Smooth muscle cell (in vitro differentiated cells): ENCODE measurements around the gene WDR48. TPM values are rescaled to one million over a fixed set of nuclear protein-coding genes. Genes with fewer than 3 reads are reported as not detected.

ENCODE experiments used
- DNase-seq: peaks from one replicate; lab custom pipeline; 2025; ENCODE audit not compliant: unreplicated experiment; lab: John Stamatoyannopoulos, UW
- H2AFZ ChIP-seq: fragments of 200-600 bp; sonication (generic); 2 replicates; pipeline ENCODE4 v1.6.0; 2016; ENCODE audit warnings: antibody characterized with exemption, low read depth, mild to moderate bottlenecking
- H3F3A ChIP-seq: fragments of 200-600 bp; sonication (generic); 2 replicates; pipeline ENCODE4 v1.6.0; 2017; ENCODE audit warnings: antibody characterized with exemption, low read depth
- H3K27ac ChIP-seq: fragments of 200-600 bp; sonication (generic); 2 replicates; pipeline ENCODE4 v1.5.1; 2016; ENCODE audit warnings: low read depth, mild to moderate bottlenecking
- H3K27me3 ChIP-seq: fragments of 200-600 bp; sonication (generic); 2 replicates; pipeline ENCODE4 v1.6.1; 2016; ENCODE audit warnings: low read depth, mild to moderate bottlenecking
- H3K36me3 ChIP-seq: fragments of 200-600 bp; sonication (generic); 2 replicates; pipeline ENCODE4 v1.5.1; 2016; ENCODE audit warnings: low read depth
- H3K4me1 ChIP-seq: fragments of 200-600 bp; sonication (generic); 2 replicates; pipeline ENCODE4 v1.5.1; 2016; ENCODE audit warnings: low read depth
- H3K4me2 ChIP-seq: fragments of 200-600 bp; sonication (generic); 2 replicates; pipeline ENCODE4 v1.6.0; 2016; ENCODE audit warnings: mild to moderate bottlenecking
- H3K4me3 ChIP-seq: fragments of 200-600 bp; sonication (generic); 2 replicates; pipeline ENCODE4 v1.5.1; 2016; ENCODE audit warnings: mild to moderate bottlenecking
- H3K79me2 ChIP-seq: fragments of 200-600 bp; sonication (generic); 2 replicates; pipeline ENCODE4 v1.6.0; 2016; ENCODE audit warnings: low read depth, mild to moderate bottlenecking
- H3K9ac ChIP-seq: fragments of 200-600 bp; sonication (generic); 2 replicates; pipeline ENCODE4 v1.6.0; 2016; ENCODE audit warnings: low read depth
- H3K9me3 ChIP-seq: fragments of 200-600 bp; sonication (generic); replicated peaks from 2 replicates; pipeline ENCODE4 v1.5.1; 2016; ENCODE audit warnings: low read depth
- H4K20me1 ChIP-seq: fragments of 200-600 bp; sonication (generic); 2 replicates; pipeline ENCODE4 v1.6.0; 2016; ENCODE audit warnings: low read depth
- CTCF ChIP-seq: fragments of 200-600 bp; sonication (generic); IDR thresholded peaks from 2 replicates; pipeline ENCODE4 v1.5.1; 2017; ENCODE audit warnings: borderline replicate concordance, mild to moderate bottlenecking, antibody characterized with exemption; ENCODE audit not compliant: insufficient read depth, poor library complexity, severe bottlenecking
- WGBS: methylation state at CpG from one replicate; pipeline ENCODE4 v1.1.7; 2016; ENCODE audit warnings: low lambda C conversion rate; 5-methylcytosine and 5-hydroxymethylcytosine counted together
- polyA plus RNA-seq: library from polyadenylated mRNA; unstranded; fragments of >200 nt; fragmentation: Nextera tagmentation; extraction: Ambion mirVana; gene quantifications from 2 replicates; pipeline ENCODE4 v1.2.1, GENCODE V29; 2016
- total RNA-seq: library from RNA; depleted of rRNA; stranded (reverse); fragments of >200 nt; gene quantifications from 2 replicates; pipeline ENCODE4 v1.2.3, GENCODE V29; 2014

WDR48 gene
- total and polyA plus RNA-seq, 2 experiments from 2014 or later, result 26.9 to 34.6 TPM

- H3F3A ChIP-seq, result no peaks in the 10 kb centered on the region
- no peaks in the 10 kb centered on the region for H3K36me3 ChIP-seq
- no peak overlapping the region for H3K4me2 ChIP-seq
- no peaks in the 10 kb centered on the region for H4K20me1 ChIP-seq
- no peaks in the 10 kb centered on the region for H3K79me2 ChIP-seq
- no peak for TF ChIP-seq CTCF
- no peak overlapping the region for H3K4me3 ChIP-seq
- peaks cover 5% of the 10 kb centered on the region for H3K27me3 ChIP-seq
- 95% methylated on average over 6 of the region's 6 CpGs for WGBS
- H3K27ac ChIP-seq, result no peak overlapping the region
- H3K9me3 ChIP-seq, result no peaks in the 10 kb centered on the region
- H3K9ac ChIP-seq, result no peak overlapping the region
- no peak overlapping the region for H2AFZ ChIP-seq
- H3K4me1 ChIP-seq, result no peaks in the 10 kb centered on the region
- DNase-seq, result no peak
Measured at GRCh38 chr3:39025222-39025970, 26.4 kb upstream of the WDR48 start.

GRCh38 chr3:39028546-39028945, 23.3 kb upstream of the WDR48 start:
- Histone ChIP-seq H3K79me2 (no peaks in the 10 kb centered on the region), H3K4me1 (no peaks in the 10 kb centered on the region), H3K9me3 (no peaks in the 10 kb centered on the region), H3K4me3 (no peak overlapping the region), H3K36me3 (no peaks in the 10 kb centered on the region), H3K27me3 (peaks cover 5% of the 10 kb centered on the region), H3F3A (no peaks in the 10 kb centered on the region), H2AFZ (no peak overlapping the region), H4K20me1 (no peaks in the 10 kb centered on the region), H3K9ac (no peak overlapping the region), H3K27ac (no peak overlapping the region), H3K4me2 (no peak overlapping the region)
- TF ChIP-seq CTCF, result no peak
- 80% methylated on average over 3 of the region's 3 CpGs for WGBS
- DNase-seq, result no peak

- no peak for DNase-seq
- H3K79me2 ChIP-seq, result no peaks in the 10 kb centered on the region
- H3K4me3 ChIP-seq, result no peak overlapping the region
- no peak overlapping the region for H3K27ac ChIP-seq
- no peaks in the 10 kb centered on the region for H3K4me1 ChIP-seq
- H3F3A ChIP-seq, result no peaks in the 10 kb centered on the region
- H3K9ac ChIP-seq, result no peak overlapping the region
- no peaks in the 10 kb centered on the region for H4K20me1 ChIP-seq
- H3K36me3 ChIP-seq, result no peaks in the 10 kb centered on the region
- WGBS, result 74% methylated on average over 1 of the region's 1 CpG
- no peak overlapping the region for H3K4me2 ChIP-seq
- no peak overlapping the region for H2AFZ ChIP-seq
- H3K27me3 ChIP-seq, result peaks cover 5% of the 10 kb centered on the region
- no peak for TF ChIP-seq CTCF
- no peaks in the 10 kb centered on the region for H3K9me3 ChIP-seq
Measured at GRCh38 chr3:39029556-39029955, 22.3 kb upstream of the WDR48 start.

GRCh38 chr3:39038165-39038564, 13.7 kb upstream of the WDR48 start:
- Histone ChIP-seq H3K27me3 (peaks cover 3% of the 10 kb centered on the region), H2AFZ (no peak overlapping the region), H3K9me3 (peaks cover 2% of the 10 kb centered on the region), H3K4me2 (no peak overlapping the region), H3K4me1 (no peaks in the 10 kb centered on the region), H3K79me2 (no peaks in the 10 kb centered on the region), H3K9ac (no peak overlapping the region), H3K36me3 (no peaks in the 10 kb centered on the region), H4K20me1 (no peaks in the 10 kb centered on the region), H3F3A (no peaks in the 10 kb centered on the region), H3K4me3 (no peak overlapping the region), H3K27ac (no peak overlapping the region)
- no peak for DNase-seq
- TF ChIP-seq CTCF, result no peak
